ENCODE data around the gene SLC16A8. TPM values are rescaled to one million over a fixed set of nuclear protein-coding genes. Genes with fewer than 3 reads are reported as not detected.

Gene SLC16A8
- total and polyA plus RNA-seq, 9 of the 15 experiments (the other 6 are each of a cell fraction or from before 2014, with no cell fraction given): not detected

- no TSS peak for BruUV-seq (replicated peaks)
- no peak overlapping the region for H3K4me2 ChIP-seq (ENCODE audit: insufficient read depth, low read length)
- peaks cover 2 to 11% of the 10 kb centered on the region in 2 experiments; a peak in 3 of 5 replicates for H3K4me1 ChIP-seq (replicated peaks in 1 of 2; ENCODE audit: control insufficient read depth in 2 of 2, insufficient read depth in 2 of 2, low read length in 2 of 2)
- H3K9me3 ChIP-seq (replicated peaks; ENCODE audit: control insufficient read depth, insufficient read depth, low read depth, low read length): no peaks in the 10 kb centered on the region
- H3K9ac ChIP-seq (ENCODE audit: insufficient read depth in 1 of 2, low read depth in 2 of 2, low read length in 2 of 2): no peak overlapping the region
- no peak overlapping the region for H3K4me3 ChIP-seq
- no peaks in the 10 kb centered on the region for H3K36me3 ChIP-seq (ENCODE audit: control insufficient read depth, insufficient read depth, low read length)
- H3K27me3 ChIP-seq (ENCODE audit: control insufficient read depth in 2 of 2, insufficient read depth in 2 of 2, low read length in 2 of 2): 0 out of 5 replicates have a peak, but pooled peaks cover 0 to 3% of the 10 kb centered on the region in 2 experiments
- FAIRE-seq (no peak), DNase-seq (ENCODE audit: extremely low read depth in 1 of 4, low spot score in 3 of 4) (no peak), ATAC-seq (no peak)
- ChIA-PET CTCF (ENCODE audit: low intra/inter-chr PET ratio) (no interaction called here), POLR2A (interaction anchor here (1.1 kb wide), 1 partner anchor 11 kb away, joined by 3 read pairs; no protein-coding TSS in a partner anchor)
- H3K79me2 ChIP-seq (ENCODE audit: control insufficient read depth, insufficient read depth, low read length): no peaks in the 10 kb centered on the region
- no peaks in the 10 kb centered on the region for H3K9me1 ChIP-seq (ENCODE audit: control insufficient read depth, insufficient read depth, low read length)
- no CpG with 5 or more reads among the region's 15 CpGs for WGBS (ENCODE audit: insufficient coverage, low coverage, missing lambda C conversion rate)
- H3K27ac ChIP-seq (ENCODE audit: extremely low read depth, low read depth, low read length): no peak overlapping the region
- intact Hi-C loops (cut with micrococcal nuclease): no loop called here
- TF ChIP-seq BRF1 (IDR thresholded peaks at IDR 0.05; ENCODE audit: borderline replicate concordance, extremely low read depth, insufficient read length) (no peak), CBFA2T3 (IDR thresholded peaks at IDR 0.05) (no peak), ZNF444 (CRISPR knock-in tag; IDR thresholded peaks at IDR 0.05) (no peak), PHTF2 (CRISPR knock-in tag; IDR thresholded peaks at IDR 0.05) (no peak), POLR2G (IDR thresholded peaks at IDR 0.05; ENCODE audit: low read depth, low read length) (no peak), SMAD4 (CRISPR knock-in tag; conservative IDR thresholded peaks at IDR 0.05) (no peak), POU5F1 (IDR thresholded peaks at IDR 0.05; ENCODE audit: borderline replicate concordance, low read depth, low read length, partially characterized antibody) (no peak), ZNF12 (CRISPR knock-in tag; IDR thresholded peaks at IDR 0.05) (no peak), HCFC1 (IDR thresholded peaks at IDR 0.05; ENCODE audit: low read depth, low read length) (no peak), HDAC8 (tag; IDR thresholded peaks at IDR 0.05) (no peak), PKNOX1 (IDR thresholded peaks at IDR 0.05) (no peak), FOXP1 (CRISPR knock-in tag; IDR thresholded peaks at IDR 0.05) (no peak), NUFIP1 (IDR thresholded peaks at IDR 0.05; ENCODE audit: partially characterized antibody) (no peak), KDM4B (IDR thresholded peaks at IDR 0.05; ENCODE audit: borderline replicate concordance in 2 of 2, low read depth in 1 of 2) (no peak), KLF10 (CRISPR knock-in tag; IDR thresholded peaks at IDR 0.05) (no peak)
- TF ChIP-seq, protein P1, sequence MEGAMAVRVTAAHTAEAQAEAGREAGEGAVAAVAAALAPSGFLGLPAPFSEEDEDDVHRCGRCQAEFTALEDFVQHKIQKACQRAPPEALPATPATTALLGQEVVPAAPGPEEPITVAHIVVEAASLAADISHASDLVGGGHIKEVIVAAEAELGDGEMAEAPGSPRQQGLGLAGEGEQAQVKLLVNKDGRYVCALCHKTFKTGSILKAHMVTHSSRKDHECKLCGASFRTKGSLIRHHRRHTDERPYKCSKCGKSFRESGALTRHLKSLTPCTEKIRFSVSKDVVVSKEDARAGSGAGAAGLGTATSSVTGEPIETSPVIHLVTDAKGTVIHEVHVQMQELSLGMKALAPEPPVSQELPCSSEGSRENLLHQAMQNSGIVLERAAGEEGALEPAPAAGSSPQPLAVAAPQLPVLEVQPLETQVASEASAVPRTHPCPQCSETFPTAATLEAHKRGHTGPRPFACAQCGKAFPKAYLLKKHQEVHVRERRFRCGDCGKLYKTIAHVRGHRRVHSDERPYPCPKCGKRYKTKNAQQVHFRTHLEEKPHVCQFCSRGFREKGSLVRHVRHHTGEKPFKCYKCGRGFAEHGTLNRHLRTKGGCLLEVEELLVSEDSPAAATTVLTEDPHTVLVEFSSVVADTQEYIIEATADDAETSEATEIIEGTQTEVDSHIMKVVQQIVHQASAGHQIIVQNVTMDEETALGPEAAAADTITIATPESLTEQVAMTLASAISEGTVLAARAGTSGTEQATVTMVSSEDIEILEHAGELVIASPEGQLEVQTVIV (CRISPR knock-in tag; IDR thresholded peaks at IDR 0.05; ENCODE audit: borderline replicate concordance): no peak
- TF ChIP-seq, protein P2, sequence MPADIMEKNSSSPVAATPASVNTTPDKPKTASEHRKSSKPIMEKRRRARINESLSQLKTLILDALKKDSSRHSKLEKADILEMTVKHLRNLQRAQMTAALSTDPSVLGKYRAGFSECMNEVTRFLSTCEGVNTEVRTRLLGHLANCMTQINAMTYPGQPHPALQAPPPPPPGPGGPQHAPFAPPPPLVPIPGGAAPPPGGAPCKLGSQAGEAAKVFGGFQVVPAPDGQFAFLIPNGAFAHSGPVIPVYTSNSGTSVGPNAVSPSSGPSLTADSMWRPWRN (IDR thresholded peaks at IDR 0.05; ENCODE audit: low read depth): no peak
- in situ Hi-C loops (cut with MboI): no loop called here
- H4K20me1 ChIP-seq (replicated peaks; ENCODE audit: control insufficient read depth, insufficient read depth, low read length): no peaks in the 10 kb centered on the region
- H2AFZ ChIP-seq (ENCODE audit: low read depth, low read length): peak overlapping the region; percentile 64; the same call in 1 of the 2 replicates
Measured at GRCh38 chr22:38097058-38097457, 13.1 kb upstream of the SLC16A8 start.
